ENCODE data around the gene RBM3.

Gene RBM3

GRCh38 chrX:48578661-48579128 is 4.4 kb downstream of the RBM3 start:
- Histone ChIP-seq H3K4me3 (no peak overlapping the region), H3K27ac (no peak overlapping the region)
- TF ChIP-seq CTCF (IDR thresholded peaks at IDR 0.05), result no peak
- DNase-seq (ENCODE audit: low spot score), result no peak

- Histone ChIP-seq H3K27ac (no peak overlapping the region), H3K4me3 (no peak overlapping the region)
These were observed 5.0 kb downstream of the RBM3 start for GRCh38 chrX:48579259-48579658.

GRCh38 chrX:48580662-48581061 is 6.4 kb downstream of the RBM3 start:
- no peak for TF ChIP-seq CTCF (IDR thresholded peaks at IDR 0.05)
- Histone ChIP-seq H3K27ac (no peak overlapping the region), H3K4me3 (no peak overlapping the region)
- DNase-seq (ENCODE audit: low spot score), result no peak

More at GRCh38 chrX:48579259-48579658, 5.0 kb downstream of the RBM3 start:
- no peak for DNase-seq (ENCODE audit: low spot score)
- no peak for TF ChIP-seq CTCF (IDR thresholded peaks at IDR 0.05)

GRCh38 chrX:48584698-48585097 is 10.4 kb downstream of the RBM3 start:
- Histone ChIP-seq H3K4me3 (no peak overlapping the region), H3K27ac (no peak overlapping the region)
- DNase-seq (ENCODE audit: low spot score), result no peak
- no peak for TF ChIP-seq CTCF (IDR thresholded peaks at IDR 0.05)

DNA sequence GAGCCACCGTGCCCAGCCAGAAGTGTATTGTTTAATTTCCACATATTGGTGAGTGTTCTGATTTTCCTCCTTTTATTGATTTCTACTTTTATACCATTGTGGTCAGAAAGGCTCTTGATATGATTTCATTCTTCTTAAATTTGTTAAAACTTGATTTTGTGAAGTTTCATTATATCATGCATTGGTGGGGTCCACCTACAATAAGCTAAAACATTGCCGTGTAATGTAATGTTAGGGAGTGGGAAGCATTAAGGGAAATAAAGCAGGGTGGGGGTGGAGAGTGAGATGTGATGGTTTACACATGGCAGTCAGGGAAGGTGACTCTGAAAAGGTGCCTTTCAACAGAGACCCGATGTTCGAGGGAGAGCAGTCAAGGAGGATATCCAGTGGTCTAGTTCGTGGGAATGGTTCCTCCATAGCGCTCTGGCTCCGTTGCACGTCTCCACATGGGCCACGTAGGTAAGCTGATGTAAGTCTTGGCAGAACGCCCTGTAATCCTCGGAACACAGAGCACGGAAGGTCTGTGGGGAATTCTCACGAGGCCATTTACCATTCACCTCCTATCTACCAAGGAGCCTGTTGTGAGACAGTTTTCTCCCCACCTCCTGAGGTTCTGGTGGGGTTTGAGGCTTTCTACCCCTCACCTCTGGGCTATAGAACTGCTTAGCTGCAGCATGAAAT is 15.3 kb downstream of the RBM3 start:
- no peak for TF ChIP-seq CTCF (IDR thresholded peaks at IDR 0.05)
- no peak overlapping the region for H3K27ac ChIP-seq
- no peak overlapping the region for H3K4me3 ChIP-seq
- no peak for DNase-seq (ENCODE audit: low spot score)

DNA sequence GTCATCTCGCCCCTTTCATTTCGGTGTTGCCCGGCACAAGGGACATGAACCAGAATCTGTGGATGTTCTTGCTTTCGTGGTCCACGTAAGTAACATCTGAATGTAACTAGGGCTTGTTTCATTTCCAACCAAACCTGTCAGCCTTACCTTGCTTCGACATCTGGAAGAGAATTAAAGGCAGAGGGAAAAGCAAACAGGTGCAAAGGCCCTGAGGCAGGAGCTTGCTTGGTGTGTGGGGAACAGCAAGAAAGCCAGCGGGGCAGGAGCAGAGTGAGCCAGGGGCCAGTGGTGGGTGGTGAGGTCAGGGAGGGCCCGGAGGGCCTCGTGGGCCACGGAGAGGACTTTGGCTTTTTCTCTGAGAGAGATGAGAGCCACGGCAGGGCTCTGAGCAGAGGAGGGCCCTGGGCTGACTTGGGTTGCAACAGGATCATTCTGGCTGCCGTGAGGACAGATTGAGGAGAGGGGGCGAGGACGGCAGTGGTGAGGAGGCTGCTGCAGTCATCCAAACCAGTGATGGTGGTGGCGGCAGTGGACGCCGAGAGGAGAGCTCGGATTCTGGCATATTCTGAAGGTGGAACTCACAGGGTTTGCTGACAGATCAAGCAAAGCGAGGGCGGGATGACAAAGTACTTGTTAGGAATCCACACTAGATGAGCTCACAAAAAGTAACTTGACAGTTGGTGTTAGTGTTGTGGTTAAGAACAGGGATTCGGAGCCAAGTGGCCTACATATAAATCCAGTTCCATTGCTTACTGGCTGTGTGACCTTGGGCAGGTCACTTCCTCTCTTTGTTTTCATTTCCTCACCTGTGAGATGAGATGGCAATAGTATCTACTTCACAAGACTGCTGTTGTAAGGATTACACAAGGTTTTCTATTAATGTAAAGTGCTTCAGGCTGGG is 16.2 kb downstream of the RBM3 start:
- no peak for DNase-seq (ENCODE audit: low spot score)
- no peak overlapping the region for H3K4me3 ChIP-seq
- no peak for TF ChIP-seq CTCF (IDR thresholded peaks at IDR 0.05)
- peak overlapping the region in 1 of 2 donors; percentile 15 for H3K27ac ChIP-seq

Measured in coronary artery (tissue), 2 donors.